HEK293 (cell line): ENCODE measurements around the gene KIZ.

ENCODE experiments used
- GLIS2 ChIP-seq: fragments of 450-650 bp; formaldehyde crosslinking; IDR thresholded peaks from 2 replicates; pipeline ENCODE4 v1.5.1; 2016; ENCODE audit warnings: missing biosample characterization, missing genetic modification characterization
- HOXC10 ChIP-seq: sonication (generic); formaldehyde crosslinking; IDR thresholded peaks from 2 replicates; pipeline ENCODE4 v1.8.1; 2023; ENCODE audit warnings: mild to moderate bottlenecking, missing genetic modification reagents
- MZF1 ChIP-seq: fragments of 450-650 bp; formaldehyde crosslinking; IDR thresholded peaks from 2 replicates; pipeline ENCODE4 v1.5.1; 2017; ENCODE audit warnings: missing biosample characterization, missing genetic modification characterization, borderline replicate concordance
- ZFHX2 ChIP-seq: fragments of 450-650 bp; formaldehyde crosslinking; conservative IDR thresholded peaks from 2 replicates; pipeline ENCODE4 v1.5.1; 2016; ENCODE audit warnings: missing biosample characterization, missing genetic modification characterization
- ZFP37 ChIP-seq: fragments of 450-650 bp; formaldehyde crosslinking; IDR thresholded peaks from 2 replicates; pipeline ENCODE4 v1.5.1; 2016; ENCODE audit warnings: missing biosample characterization, missing genetic modification characterization
- ZNF335 ChIP-seq: fragments of 450-650 bp; formaldehyde crosslinking; conservative IDR thresholded peaks from 2 replicates; pipeline ENCODE4 v1.5.1; 2016; ENCODE audit warnings: missing biosample characterization, missing genetic modification characterization
- ZNF830 ChIP-seq: fragments of 450-650 bp; IDR thresholded peaks from 2 replicates; pipeline ENCODE4 v1.5.0; 2018; ENCODE audit warnings: missing biosample characterization, missing genetic modification characterization, low read depth, mild to moderate bottlenecking, moderate library complexity
- TF ChIP-seq, protein P1 (sequence below): fragments of 450-650 bp; formaldehyde crosslinking; IDR thresholded peaks from 2 replicates; pipeline ENCODE4 v1.5.1; 2017; ENCODE audit warnings: missing biosample characterization, missing genetic modification characterization
- TF ChIP-seq, protein P2 (sequence below): fragments of 450-650 bp; formaldehyde crosslinking; IDR thresholded peaks from 2 replicates; pipeline ENCODE4 v1.5.1; 2016; ENCODE audit warnings: missing biosample characterization, missing genetic modification characterization

DNA sequence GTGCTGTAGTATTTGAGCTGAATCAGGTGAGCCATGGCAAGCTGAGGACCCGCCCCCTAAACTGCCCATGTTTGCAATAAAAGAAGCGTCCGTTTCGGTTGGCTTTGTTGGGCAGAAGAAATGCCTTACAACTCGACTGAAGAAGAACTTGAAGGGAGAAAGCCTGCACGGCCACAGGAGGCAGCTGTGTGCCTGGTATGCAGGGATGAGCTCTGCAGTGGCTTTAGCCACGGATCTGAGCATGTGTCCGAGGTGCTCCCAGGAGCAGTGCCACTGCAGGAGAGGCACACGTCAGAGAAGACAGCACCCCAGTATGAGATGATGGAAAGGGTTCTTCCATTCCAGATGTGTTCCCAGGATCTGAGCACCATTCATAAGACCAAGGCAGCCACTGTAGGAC is 23.5 kb downstream of the KIZ start:
- TF ChIP-seq, protein P1, sequence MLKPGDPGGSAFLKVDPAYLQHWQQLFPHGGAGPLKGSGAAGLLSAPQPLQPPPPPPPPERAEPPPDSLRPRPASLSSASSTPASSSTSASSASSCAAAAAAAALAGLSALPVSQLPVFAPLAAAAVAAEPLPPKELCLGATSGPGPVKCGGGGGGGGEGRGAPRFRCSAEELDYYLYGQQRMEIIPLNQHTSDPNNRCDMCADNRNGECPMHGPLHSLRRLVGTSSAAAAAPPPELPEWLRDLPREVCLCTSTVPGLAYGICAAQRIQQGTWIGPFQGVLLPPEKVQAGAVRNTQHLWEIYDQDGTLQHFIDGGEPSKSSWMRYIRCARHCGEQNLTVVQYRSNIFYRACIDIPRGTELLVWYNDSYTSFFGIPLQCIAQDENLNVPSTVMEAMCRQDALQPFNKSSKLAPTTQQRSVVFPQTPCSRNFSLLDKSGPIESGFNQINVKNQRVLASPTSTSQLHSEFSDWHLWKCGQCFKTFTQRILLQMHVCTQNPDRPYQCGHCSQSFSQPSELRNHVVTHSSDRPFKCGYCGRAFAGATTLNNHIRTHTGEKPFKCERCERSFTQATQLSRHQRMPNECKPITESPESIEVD (tag by site-specific recombination) = no peak
- TF ChIP-seq GLIS2 (tag by site-specific recombination) (no peak), ZNF335 (tag by site-specific recombination) (no peak), MZF1 (tag by site-specific recombination) (no peak), ZNF830 (no peak), HOXC10 (CRISPR knock-in tag) (no peak), ZFHX2 (tag by site-specific recombination) (no peak), ZFP37 (tag by site-specific recombination) (no peak)
- TF ChIP-seq, protein P2, sequence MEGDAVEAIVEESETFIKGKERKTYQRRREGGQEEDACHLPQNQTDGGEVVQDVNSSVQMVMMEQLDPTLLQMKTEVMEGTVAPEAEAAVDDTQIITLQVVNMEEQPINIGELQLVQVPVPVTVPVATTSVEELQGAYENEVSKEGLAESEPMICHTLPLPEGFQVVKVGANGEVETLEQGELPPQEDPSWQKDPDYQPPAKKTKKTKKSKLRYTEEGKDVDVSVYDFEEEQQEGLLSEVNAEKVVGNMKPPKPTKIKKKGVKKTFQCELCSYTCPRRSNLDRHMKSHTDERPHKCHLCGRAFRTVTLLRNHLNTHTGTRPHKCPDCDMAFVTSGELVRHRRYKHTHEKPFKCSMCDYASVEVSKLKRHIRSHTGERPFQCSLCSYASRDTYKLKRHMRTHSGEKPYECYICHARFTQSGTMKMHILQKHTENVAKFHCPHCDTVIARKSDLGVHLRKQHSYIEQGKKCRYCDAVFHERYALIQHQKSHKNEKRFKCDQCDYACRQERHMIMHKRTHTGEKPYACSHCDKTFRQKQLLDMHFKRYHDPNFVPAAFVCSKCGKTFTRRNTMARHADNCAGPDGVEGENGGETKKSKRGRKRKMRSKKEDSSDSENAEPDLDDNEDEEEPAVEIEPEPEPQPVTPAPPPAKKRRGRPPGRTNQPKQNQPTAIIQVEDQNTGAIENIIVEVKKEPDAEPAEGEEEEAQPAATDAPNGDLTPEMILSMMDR (tag by site-specific recombination) = no peak
